Stimulated activated memory B cell treated with anti-CD40 and anti-IgM and Interleukin-4, amounts not matched to agents 10 μg/mL and 1 μg/mL and 100 μg/mL, for 72 hours (primary cell): ENCODE data around the gene SPINK7.
A peak's percentile ranks its signal among the peaks of the same experiment; 100 is the strongest.
"Not testable (repeated sequence)": the region's sequence is repeated elsewhere in the genome, so short reads cannot be mapped to it uniquely, and the experiment has no call there.

Experiments used
- ATAC-seq: fragments of 150-1000 bp; cut with Tn5 transposase; 2 replicates; pipeline ENCODE4 v1.10.0; 2021
- H3K27ac Mint-ChIP-seq: one replicate; pipeline ENCODE4 v1.8.0; 2022; ENCODE audit warnings: mild to moderate bottlenecking, mixed read lengths
- H3K27me3 Mint-ChIP-seq: one replicate; pipeline ENCODE4 v1.8.0; 2022; ENCODE audit warnings: mixed read lengths
- H3K36me3 Mint-ChIP-seq: one replicate; pipeline ENCODE4 v1.8.0; 2022; ENCODE audit warnings: mixed read lengths
- H3K4me1 Mint-ChIP-seq: one replicate; pipeline ENCODE4 v1.8.0; 2022; ENCODE audit warnings: mixed read lengths
- H3K4me3 Mint-ChIP-seq: one replicate; pipeline ENCODE4 v1.8.0; 2022; ENCODE audit warnings: mild to moderate bottlenecking, moderate library complexity, mixed read lengths
- H3K9me3 Mint-ChIP-seq: one replicate; pipeline ENCODE4 v1.8.0; 2022; ENCODE audit warnings: mixed read lengths

The SPINK7 gene

GRCh38 chr5:148312153-148312552 is at the start of gene SPINK7:
Gene SPINK7, plus strand, starts transcription at chr5:148312423. Its CDS starts 61 bp downstream, at chr5:148312484.
- Mint-ChIP-seq H3K27ac (no peak within 1 kb of the TSS), H3K4me1 (no peaks in the 10 kb centered on the region), H3K27me3 (peaks cover 14% of the 10 kb centered on the region)

DNA sequence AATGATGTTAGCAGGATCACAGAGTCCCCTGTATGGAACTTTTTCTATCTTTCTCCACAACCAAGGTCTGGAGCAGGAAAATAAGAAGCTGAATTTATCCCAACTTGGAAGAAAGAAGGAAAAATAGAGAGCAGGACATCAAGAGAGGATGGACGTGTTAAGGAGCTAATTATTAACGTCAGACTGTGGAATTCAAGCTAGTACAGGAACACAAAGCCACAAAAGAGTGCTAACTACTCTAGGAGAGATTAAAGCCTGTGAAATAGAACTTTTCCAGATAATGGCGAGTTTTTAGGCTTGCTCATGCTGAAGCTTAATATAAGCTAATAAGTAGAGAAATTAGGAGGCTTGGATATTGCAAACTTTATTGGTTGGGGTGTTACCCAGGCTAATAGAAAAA is 44.3 kb upstream of the SPINK7 start:
- Mint-ChIP-seq H3K36me3 (no peaks in the 10 kb centered on the region), H3K9me3 (peaks cover 8% of the 10 kb centered on the region), H3K27me3 (no peaks in the 10 kb centered on the region), H3K4me1 (no peaks in the 10 kb centered on the region), H3K4me3 (no peak overlapping the region), H3K27ac (no peak overlapping the region)
- no peak for ATAC-seq

More at GRCh38 chr5:148312153-148312552, at the start of gene SPINK7:
- Mint-ChIP-seq H3K36me3 (peaks cover 6% of the 10 kb centered on the region), H3K9me3 (peaks cover 12% of the 10 kb centered on the region), H3K4me3 (no peak within 1 kb of the TSS)
- ATAC-seq: no peak

DNA sequence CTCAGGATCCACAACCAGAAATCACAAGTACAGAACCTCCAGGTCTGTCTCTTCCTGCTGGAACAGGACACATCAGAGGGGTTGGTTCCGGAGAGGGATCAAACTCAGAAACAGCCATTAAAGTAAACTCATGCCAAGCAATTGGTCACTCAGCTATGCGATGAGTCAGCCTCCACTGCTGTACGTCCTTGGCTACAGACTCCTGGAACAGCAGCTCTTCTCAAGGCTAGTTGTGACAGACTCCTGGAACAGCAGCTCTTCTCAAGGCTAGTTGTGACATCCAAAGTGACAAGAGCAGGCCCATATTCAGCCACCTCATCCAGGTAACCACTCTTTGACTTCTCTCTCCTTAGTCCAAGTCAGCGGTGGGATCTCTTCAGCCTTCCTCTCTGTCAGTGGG is 43.7 kb upstream of the SPINK7 start, which contains the start of gene SPINK13:
TSS of gene SPINK13 (plus strand) at position 229 of the 400 bp plus-strand sequence. CDS start 1,279 bp downstream, outside the sequence.
- Mint-ChIP-seq H3K36me3 (no peaks in the 10 kb centered on the region), H3K27me3 (no peaks in the 10 kb centered on the region), H3K4me1 (no peaks in the 10 kb centered on the region), H3K27ac (no peak within 1 kb of the TSS), H3K9me3 (peaks cover 8% of the 10 kb centered on the region), H3K4me3 (no peak within 1 kb of the TSS)
- ATAC-seq: no peak

GRCh38 chr5:148275129-148275528 is 37.1 kb upstream of the SPINK7 start:
- H3K27ac Mint-ChIP-seq, ATAC-seq, H3K36me3 Mint-ChIP-seq, H3K4me3 Mint-ChIP-seq, H3K27me3 Mint-ChIP-seq, H3K4me1 Mint-ChIP-seq: not testable (repeated sequence)
- H3K9me3 Mint-ChIP-seq: peaks cover 12% of the 10 kb centered on the region

DNA sequence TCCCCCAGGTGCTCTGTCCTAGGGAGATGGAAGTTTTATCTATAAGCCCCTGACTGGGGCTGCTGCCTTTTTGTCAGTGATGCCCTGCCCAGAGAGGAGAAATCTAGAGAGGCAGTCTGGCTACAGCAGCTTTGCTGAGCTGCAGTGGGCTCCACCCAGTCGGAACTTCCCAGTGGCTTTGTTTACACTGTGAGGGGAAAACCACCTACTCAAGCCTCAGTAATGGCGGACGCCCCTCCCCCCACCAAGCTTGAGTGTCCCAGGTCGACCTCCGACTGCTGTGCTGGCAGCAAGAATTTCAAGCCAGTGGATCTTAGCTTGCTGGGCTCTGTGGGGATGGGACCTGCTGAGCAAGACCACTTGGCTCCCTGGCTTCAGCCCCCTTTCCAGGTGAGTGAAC is 31.3 kb upstream of the SPINK7 start:
- not testable (repeated sequence) for H3K27me3 Mint-ChIP-seq, H3K4me3 Mint-ChIP-seq, ATAC-seq, H3K36me3 Mint-ChIP-seq, H3K4me1 Mint-ChIP-seq, H3K27ac Mint-ChIP-seq, H3K9me3 Mint-ChIP-seq

DNA sequence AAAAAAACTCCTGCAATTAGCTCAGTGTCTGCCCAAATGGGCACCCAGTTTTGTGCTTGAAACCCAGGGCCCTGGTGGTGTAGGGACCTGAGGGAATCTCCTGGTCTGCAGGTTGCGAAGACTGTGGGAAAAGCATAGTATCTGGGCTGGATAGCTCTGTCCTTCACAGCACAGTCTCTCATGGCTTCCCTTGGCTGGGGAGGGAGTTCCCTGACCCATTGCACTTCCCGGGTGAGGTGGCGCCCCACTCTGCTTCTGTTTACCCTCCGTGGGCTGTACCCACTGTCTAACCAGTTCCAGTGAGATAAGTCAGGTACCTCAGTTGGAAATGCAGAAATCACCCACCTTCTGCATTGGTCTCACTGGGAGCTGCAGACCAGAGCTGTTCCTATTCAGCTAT is 30.9 kb upstream of the SPINK7 start:
- not testable (repeated sequence) for H3K4me1 Mint-ChIP-seq, H3K27ac Mint-ChIP-seq, H3K36me3 Mint-ChIP-seq, H3K27me3 Mint-ChIP-seq, H3K9me3 Mint-ChIP-seq, H3K4me3 Mint-ChIP-seq, ATAC-seq

GRCh38 chr5:148290271-148291195 is 21.7 kb upstream of the SPINK7 start:
- Mint-ChIP-seq H3K27me3 (no peaks in the 10 kb centered on the region), H3K4me1 (no peaks in the 10 kb centered on the region), H3K36me3 (no peaks in the 10 kb centered on the region), H3K27ac (no peak overlapping the region), H3K4me3 (no peak overlapping the region), H3K9me3 (no peaks in the 10 kb centered on the region)
- ATAC-seq: no peak

DNA sequence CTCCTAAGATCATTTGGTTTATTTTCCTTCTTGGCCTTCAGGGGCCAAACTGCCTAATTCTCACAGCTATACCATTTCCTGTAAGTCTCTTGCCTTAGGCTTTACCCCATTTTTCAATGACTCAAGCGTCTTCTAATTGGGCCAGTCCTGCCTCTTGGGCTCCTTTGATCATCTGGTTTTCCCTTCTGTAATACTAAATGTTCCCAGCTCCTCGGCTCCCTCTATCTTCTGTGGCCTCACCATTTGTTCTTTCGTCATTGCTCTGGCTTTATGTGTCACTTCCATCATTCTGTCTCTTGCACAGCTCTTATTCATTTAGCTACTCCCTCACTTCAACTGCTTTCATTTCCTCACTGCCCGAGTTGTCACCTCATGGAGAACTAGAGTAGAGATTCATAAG is 14.5 kb upstream of the SPINK7 start:
- Mint-ChIP-seq H3K4me1 (no peaks in the 10 kb centered on the region), H3K9me3 (no peaks in the 10 kb centered on the region), H3K27ac (no peak overlapping the region), H3K4me3 (no peak overlapping the region), H3K36me3 (no peaks in the 10 kb centered on the region), H3K27me3 (no peaks in the 10 kb centered on the region)
- no peak for ATAC-seq

DNA sequence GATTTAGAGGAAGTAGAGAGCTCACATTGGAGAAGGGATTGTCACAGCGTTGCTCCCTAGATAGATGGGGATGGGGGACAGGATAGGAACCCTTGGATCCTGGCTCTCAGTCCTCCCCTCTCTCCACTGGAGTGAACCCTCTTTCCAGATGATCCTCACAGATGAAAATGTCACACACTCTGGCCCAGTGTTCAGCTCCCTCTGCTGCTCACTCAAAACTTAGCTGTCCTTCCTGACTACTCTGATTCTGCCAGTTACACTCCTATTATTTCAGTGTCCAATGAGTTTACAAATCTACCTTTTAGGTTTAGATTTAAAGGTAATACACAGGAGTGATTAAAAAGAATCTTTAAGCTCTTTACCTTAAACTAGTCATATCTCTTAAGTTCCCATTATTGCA is 5.8 kb upstream of the SPINK7 start:
- Mint-ChIP-seq H3K36me3 (peaks cover 6% of the 10 kb centered on the region), H3K9me3 (peaks cover 12% of the 10 kb centered on the region), H3K4me3 (no peak overlapping the region), H3K27me3 (peaks cover 14% of the 10 kb centered on the region), H3K4me1 (no peaks in the 10 kb centered on the region), H3K27ac (no peak overlapping the region)
- no peak for ATAC-seq

DNA sequence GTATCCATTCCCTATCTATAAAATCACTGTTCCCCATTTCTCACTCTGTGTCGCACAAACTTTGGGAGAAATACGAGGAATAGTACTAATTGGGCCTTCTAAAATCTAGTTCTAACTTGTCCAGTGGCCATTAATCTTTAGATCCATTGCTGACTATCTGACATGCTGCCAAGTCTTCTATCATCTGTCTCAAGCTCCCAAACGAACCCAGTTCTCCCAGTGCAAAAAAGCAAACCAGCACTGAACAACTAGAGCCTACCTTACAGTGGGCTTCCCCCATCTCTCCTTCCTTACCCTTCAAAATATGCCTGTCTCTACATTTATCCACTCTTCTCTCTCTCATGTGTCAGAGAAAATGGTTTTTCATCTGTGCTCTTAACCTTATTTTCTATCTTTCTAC is 3.2 kb upstream of the SPINK7 start:
- peaks cover 14% of the 10 kb centered on the region for H3K27me3 Mint-ChIP-seq
- H3K9me3 Mint-ChIP-seq: peaks cover 12% of the 10 kb centered on the region
- H3K36me3 Mint-ChIP-seq: peaks cover 6% of the 10 kb centered on the region
- no peaks in the 10 kb centered on the region for H3K4me1 Mint-ChIP-seq
- no peak overlapping the region for H3K4me3 Mint-ChIP-seq
- ATAC-seq: no peak
- H3K27ac Mint-ChIP-seq: no peak overlapping the region

- peaks cover 12% of the 10 kb centered on the region for H3K9me3 Mint-ChIP-seq
- no peaks in the 10 kb centered on the region for H3K4me1 Mint-ChIP-seq
- no peak overlapping the region for H3K4me3 Mint-ChIP-seq
- H3K27me3 Mint-ChIP-seq: peaks cover 14% of the 10 kb centered on the region
- no peak for ATAC-seq
- H3K36me3 Mint-ChIP-seq: peaks cover 6% of the 10 kb centered on the region
- H3K27ac Mint-ChIP-seq: no peak overlapping the region
These were observed 2.5 kb upstream of the SPINK7 start for GRCh38 chr5:148309746-148310145.

GRCh38 chr5:148311484-148311883 is 739 bp upstream of the SPINK7 start:
- Mint-ChIP-seq H3K27ac (no peak overlapping the region), H3K4me1 (no peaks in the 10 kb centered on the region), H3K27me3 (peaks cover 14% of the 10 kb centered on the region), H3K4me3 (no peak overlapping the region), H3K36me3 (peaks cover 6% of the 10 kb centered on the region), H3K9me3 (peaks cover 12% of the 10 kb centered on the region)
- ATAC-seq: no peak

DNA sequence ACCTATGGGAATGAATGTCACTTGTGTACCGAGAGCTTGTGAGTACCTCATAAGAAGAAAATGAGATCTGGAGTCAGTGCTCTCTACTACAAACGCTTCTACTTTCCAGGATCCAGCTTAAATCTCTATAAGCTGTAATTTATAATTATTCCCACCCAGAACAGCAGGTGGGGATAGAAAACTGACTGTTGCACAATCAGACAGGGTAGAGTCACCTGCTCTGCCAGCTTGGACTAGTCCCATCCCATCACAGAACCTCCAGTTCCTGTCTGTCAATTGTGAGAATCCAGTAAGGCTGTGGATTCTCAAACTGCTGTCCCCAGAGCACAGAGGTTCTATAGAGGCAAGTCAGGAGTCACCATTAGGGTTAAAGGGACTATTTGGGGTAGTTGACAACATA is 2.0 kb downstream of the SPINK7 start:
- Mint-ChIP-seq H3K9me3 (peaks cover 7% of the 10 kb centered on the region), H3K27ac (no peak overlapping the region), H3K4me1 (no peaks in the 10 kb centered on the region), H3K27me3 (peaks cover 8% of the 10 kb centered on the region), H3K4me3 (no peak overlapping the region), H3K36me3 (peaks cover 6% of the 10 kb centered on the region)
- ATAC-seq: no peak

- no peak for ATAC-seq
- Mint-ChIP-seq H3K27me3 (peaks cover 3% of the 10 kb centered on the region), H3K9me3 (peaks cover 2% of the 10 kb centered on the region), H3K4me3 (no peak overlapping the region), H3K4me1 (no peaks in the 10 kb centered on the region), H3K36me3 (peaks cover 5% of the 10 kb centered on the region), H3K27ac (no peak overlapping the region)
These were observed 2.5 kb downstream of the SPINK7 start for GRCh38 chr5:148314731-148315130.

DNA sequence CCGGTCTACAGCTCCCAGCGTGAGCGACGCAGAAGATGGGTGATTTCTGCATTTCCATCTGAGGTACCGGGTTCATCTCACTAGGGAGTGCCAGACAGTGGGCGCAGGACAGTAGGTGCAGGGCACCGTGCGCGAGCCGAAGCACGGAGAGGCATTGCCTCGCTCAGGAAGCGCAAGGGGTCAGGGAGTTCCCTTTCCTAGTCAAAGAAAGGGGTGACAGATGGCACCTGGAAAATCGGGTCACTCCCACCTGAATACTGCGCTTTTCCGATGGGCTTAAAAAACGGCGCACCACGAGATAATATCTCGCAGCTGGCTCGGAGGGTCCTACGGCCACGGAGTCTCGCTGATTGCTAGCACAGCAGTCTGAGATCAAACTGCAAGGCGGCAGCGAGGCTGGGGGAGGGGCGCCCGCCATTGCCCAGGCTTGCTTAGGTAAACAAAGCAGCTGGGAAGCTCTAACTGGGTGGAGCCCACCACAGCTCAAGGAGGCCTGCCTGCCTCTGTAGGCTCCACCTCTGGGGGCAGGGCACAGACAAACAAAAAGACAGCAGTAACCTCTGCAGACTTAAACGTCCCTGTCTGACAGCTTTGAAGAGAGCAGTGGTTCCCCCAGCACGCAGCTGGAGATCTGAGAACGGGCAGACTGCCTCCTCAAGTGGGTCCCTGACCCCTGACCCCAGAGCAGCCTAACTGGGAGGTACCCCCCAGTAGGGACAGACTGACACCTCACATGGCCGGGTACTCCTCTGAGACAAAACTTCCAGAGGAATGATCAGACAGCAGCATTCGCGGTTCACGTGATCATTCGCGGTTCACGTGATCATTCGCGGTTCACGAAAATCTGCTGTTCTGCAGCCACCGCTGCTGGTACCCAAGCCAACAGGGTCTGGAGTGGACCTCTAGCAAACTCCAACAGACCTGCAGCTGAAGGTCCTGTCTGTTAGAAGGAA is 8.1 kb downstream of the SPINK7 start:
- peak overlapping the region; percentile 44 for H3K27ac Mint-ChIP-seq
- H3K4me1 Mint-ChIP-seq, H3K9me3 Mint-ChIP-seq, ATAC-seq, H3K36me3 Mint-ChIP-seq, H3K27me3 Mint-ChIP-seq: not testable (repeated sequence)
- H3K4me3 Mint-ChIP-seq: peak overlapping the region; percentile 73
